Measurements from ENCODE around the gene ITGB7. TPM values are rescaled to one million over a fixed set of nuclear protein-coding genes. Genes with fewer than 3 reads are reported as not detected.
A peak's percentile ranks its signal among the peaks of the same experiment; 100 is the strongest.
"Not testable (repeated sequence)": the region's sequence is repeated elsewhere in the genome, so short reads cannot be mapped to it uniquely, and the experiment has no call there.

Gene ITGB7
- total RNA-seq, 2 donors from 2014 or later: 2.3 to 4.9 TPM

DNA sequence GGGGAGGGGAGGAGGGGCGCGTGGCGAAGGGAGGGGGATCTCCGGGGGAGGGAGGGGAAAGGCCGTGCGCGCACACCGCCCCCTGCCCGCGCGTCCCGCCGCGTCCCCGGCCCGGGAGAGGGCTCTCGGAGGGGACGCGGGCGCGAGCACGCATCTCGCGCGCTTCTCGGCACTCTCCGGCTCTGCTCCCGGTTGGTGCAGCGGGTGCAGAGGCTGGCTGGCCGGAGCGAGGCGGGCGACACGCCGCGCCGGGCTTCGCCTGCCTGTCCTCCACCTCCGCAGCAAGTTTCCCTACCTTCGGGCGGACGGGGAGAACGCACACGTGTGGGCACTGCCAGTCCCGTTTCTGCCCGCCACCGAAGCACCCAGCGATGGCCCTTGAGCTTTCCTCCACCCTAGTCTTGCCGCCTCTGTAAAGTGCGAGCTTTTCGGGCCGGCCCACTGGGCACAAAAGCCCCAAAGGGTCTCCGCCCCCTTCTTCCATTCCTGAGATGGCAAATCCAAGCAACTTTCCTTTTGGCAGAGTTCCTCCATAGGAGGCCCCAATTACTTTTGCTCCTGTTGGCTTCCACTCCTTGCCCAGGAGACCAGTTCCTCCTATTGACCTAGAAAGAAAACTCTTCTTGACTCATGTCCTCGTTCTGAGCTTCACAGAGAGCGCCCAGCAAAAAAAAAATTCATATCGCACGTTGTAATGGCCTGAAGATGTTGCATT lies 26.0 kb downstream of the ITGB7 start:
- intact Hi-C loops (cut with DNase I): no loop called here
- peak overlapping the region; percentile 91 to 98 (median 96) for H3K27ac ChIP-seq
- ATAC-seq: peak; percentile 72
- peaks cover 0 to 20% of the 10 kb centered on the region in 2 donors for H3K36me3 ChIP-seq (replicated peaks in 1 of 2; ENCODE audit: insufficient read depth in 1 of 2, low read depth in 2 of 2)
- WGBS, 2 donors: 1 to 2% methylated on average over 28 to 32 of the region's 57 CpGs
- H3K9me3 ChIP-seq: no peaks in the 10 kb centered on the region
- no peak for TF ChIP-seq POLR2A (IDR thresholded peaks at IDR 0.05)
- TF ChIP-seq, protein P1, sequence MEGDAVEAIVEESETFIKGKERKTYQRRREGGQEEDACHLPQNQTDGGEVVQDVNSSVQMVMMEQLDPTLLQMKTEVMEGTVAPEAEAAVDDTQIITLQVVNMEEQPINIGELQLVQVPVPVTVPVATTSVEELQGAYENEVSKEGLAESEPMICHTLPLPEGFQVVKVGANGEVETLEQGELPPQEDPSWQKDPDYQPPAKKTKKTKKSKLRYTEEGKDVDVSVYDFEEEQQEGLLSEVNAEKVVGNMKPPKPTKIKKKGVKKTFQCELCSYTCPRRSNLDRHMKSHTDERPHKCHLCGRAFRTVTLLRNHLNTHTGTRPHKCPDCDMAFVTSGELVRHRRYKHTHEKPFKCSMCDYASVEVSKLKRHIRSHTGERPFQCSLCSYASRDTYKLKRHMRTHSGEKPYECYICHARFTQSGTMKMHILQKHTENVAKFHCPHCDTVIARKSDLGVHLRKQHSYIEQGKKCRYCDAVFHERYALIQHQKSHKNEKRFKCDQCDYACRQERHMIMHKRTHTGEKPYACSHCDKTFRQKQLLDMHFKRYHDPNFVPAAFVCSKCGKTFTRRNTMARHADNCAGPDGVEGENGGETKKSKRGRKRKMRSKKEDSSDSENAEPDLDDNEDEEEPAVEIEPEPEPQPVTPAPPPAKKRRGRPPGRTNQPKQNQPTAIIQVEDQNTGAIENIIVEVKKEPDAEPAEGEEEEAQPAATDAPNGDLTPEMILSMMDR (IDR thresholded peaks at IDR 0.05): no peak
- H3K27me3 ChIP-seq: no peaks in the 10 kb centered on the region
- peak; percentile 72 to 83 (median 78) for DNase-seq
- H3K4me1 ChIP-seq: peaks cover 41% of the 10 kb centered on the region
- H3K4me3 ChIP-seq: peak overlapping the region; percentile 82 to 98

DNA sequence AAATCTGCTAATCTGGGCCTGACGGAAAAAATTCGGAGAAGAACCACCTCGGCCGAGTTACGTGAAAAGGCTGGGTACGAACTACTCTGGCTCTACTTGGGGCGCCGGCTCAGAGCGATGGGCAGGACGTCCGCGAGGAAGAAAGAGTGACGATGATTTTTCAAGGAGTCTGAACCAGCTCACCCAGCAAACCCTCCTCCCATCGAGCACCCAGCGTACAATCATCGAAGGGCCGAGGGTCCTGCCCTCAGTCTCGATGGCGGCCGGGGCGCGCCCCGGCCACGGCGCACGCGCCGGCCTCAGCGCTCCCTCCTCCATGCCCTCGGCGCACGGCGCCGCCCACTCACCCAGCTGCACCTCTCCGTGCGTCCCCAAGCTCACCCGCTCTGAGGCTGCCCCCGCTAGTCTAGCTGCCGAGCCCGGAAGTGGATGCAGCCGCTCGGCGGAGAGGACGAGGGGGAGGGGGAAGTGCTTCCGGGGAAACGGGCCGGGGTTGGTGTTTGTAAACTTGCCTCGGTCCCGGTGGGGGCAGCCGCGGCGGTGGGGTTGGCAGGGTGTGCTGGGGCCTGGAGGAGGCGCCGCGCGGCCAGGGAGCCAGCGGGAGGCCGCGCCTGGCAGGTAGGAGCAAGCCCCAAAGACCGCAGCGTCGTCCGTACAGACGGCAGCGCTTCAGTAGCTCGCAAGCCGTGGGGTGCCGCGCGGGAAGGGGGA lies 26.7 kb downstream of the ITGB7 start, which contains the start of the genes CSAD and ZNF740:
Gene CSAD, minus strand, starts transcription at position 706 of the 711 bp plus-strand sequence. CDS start 7,455 bp downstream, outside the sequence.
Gene ZNF740, plus strand, starts transcription at position 503 of the 711 bp plus-strand sequence. CDS start 1,262 bp downstream, outside the sequence.
- Histone ChIP-seq H3K4me1 (peaks cover 41% of the 10 kb centered on the region), H3K4me3 (peak within 1 kb of the TSS; percentile 82 to 98), H3K36me3 (replicated peaks in 1 of 2; ENCODE audit: insufficient read depth in 1 of 2, low read depth in 2 of 2) (peaks cover 0 to 14% of the 10 kb centered on the region in 2 donors), H3K9me3 (no peaks in the 10 kb centered on the region), H3K27ac (peak within 1 kb of the TSS; percentile 91 to 98 (median 96)), H3K27me3 (no peaks in the 10 kb centered on the region)
- TF ChIP-seq, protein P1 (IDR thresholded peaks at IDR 0.05): peak in 1 of 7 experiments; percentile 6
- peak; percentile 60 to 81 (median 78) for TF ChIP-seq POLR2A (IDR thresholded peaks at IDR 0.05)
- WGBS, 2 donors: 0 to 3% methylated on average over 16 to 66 of the region's 70 CpGs
- ATAC-seq: peak; percentile 98
- intact Hi-C loops (cut with DNase I): no loop called here
- peak; percentile 96 to 98 (median 97) for DNase-seq

DNA sequence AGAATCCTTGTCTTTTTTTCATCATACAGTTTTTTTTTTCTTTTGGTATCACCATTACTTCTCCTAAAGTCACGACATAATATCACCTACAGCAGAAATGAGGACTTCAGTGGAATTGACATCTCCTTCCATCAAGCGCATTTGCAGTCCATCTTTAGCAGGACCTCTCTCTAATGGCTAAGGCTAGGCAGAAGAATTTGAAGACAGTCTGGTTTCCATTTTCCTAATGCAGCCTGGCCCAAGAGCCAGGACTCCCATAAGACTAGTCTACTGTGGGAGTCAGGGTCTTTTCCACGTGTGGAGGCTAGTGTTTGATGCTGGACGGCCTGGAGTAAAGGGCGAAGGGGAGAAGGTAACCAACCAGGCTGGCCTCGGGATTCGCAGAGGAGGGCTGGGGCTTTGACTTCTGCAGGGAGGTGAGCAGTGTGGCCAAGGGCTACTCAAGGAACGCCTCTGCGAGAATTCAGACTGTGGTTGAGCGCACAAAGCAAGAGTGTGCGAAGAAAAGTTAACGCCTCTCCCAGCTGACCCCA lies 27.3 kb downstream of the ITGB7 start:
- H3K27ac ChIP-seq: peak overlapping the region; percentile 91 to 98 (median 96)
- DNase-seq: peak in 2 of 4 donors; percentile 31 to 46
- no peaks in the 10 kb centered on the region for H3K27me3 ChIP-seq
- ATAC-seq: peak; percentile 17
- TF ChIP-seq POLR2A (IDR thresholded peaks at IDR 0.05): no peak
- TF ChIP-seq, protein P1 (IDR thresholded peaks at IDR 0.05): no peak
- H3K4me3 ChIP-seq: peak overlapping the region; percentile 21 to 82
- intact Hi-C loops (cut with DNase I): no loop called here
- WGBS, 2 donors: 15% methylated on average over 12 of the region's 12 CpGs
- H3K36me3 ChIP-seq (replicated peaks in 1 of 2; ENCODE audit: insufficient read depth in 1 of 2, low read depth in 2 of 2): peaks cover 0 to 10% of the 10 kb centered on the region in 2 donors
- H3K9me3 ChIP-seq: no peaks in the 10 kb centered on the region
- H3K4me1 ChIP-seq: peaks cover 47% of the 10 kb centered on the region

DNA sequence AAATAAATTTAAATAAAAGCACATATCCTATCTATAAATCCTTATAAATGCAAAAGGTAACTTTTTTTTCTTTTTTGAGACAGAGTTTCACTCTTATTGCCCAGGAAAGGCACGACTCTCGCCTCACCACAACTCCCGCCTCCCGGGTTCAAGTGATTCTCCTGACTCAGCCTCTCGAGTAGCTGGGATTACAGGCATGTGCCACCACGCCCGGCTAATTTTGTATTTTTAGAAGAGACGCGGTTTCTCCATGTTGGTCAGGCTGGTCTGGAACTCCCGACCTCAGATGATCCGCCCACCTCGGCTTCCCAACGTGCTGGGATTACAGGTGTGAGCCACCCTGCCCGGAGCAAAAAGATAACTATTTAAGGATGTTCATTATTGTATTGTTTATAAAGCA lies 28.2 kb downstream of the ITGB7 start:
- intact Hi-C loops (cut with DNase I); H3K4me3 ChIP-seq; H3K27me3 ChIP-seq; ATAC-seq; H3K36me3 ChIP-seq (replicated peaks in 1 of 2; ENCODE audit: insufficient read depth in 1 of 2, low read depth in 2 of 2); H3K9me3 ChIP-seq; DNase-seq; H3K27ac ChIP-seq: not testable (repeated sequence)
- WGBS, 2 donors: 93 to 97% methylated on average over 14 of the region's 14 CpGs
- H3K4me1 ChIP-seq: peaks cover 40% of the 10 kb centered on the region

DNA sequence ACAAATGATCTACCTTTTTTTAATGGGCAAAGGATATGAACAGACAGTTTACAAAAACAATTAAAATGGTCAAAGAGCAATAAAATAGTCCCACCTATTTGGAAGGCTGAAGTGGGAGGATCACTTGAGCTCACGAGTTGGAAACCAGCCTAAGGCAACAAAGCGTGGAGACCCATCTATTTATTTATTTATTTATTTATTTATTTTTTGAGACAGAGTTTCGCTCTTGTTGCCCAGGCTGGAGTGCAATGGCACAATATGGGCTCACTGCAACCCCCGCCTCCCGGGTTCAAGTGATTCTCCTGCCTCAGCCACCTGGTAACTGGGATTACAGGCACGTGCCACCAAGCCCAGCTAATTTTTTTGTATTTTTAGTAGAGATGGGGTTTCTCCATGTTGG lies 29.6 kb downstream of the ITGB7 start:
- 96 to 97% methylated on average over 6 of the region's 6 CpGs for WGBS, 2 donors
- H3K4me3 ChIP-seq; ATAC-seq; H3K27ac ChIP-seq; H3K9me3 ChIP-seq; intact Hi-C loops (cut with DNase I); DNase-seq; H3K36me3 ChIP-seq (replicated peaks in 1 of 2; ENCODE audit: insufficient read depth in 1 of 2, low read depth in 2 of 2); H3K27me3 ChIP-seq: not testable (repeated sequence)
- H3K4me1 ChIP-seq: peaks cover 26% of the 10 kb centered on the region

Data from body of pancreas (tissue), 4 donors.